Endothelial cell of umbilical vein (primary cell): ENCODE results near the gene IGFBP1. TPM values are rescaled to one million over a fixed set of nuclear protein-coding genes. Genes with fewer than 3 reads are reported as not detected.

Experiments used
- BruUV-seq: library from RNA; stranded (reverse); fragments of 400-500 nt; replicated peaks from 2 replicates; lab custom pipeline; 2021; lab: Mats Ljungman, UMichigan
- CTCF ChIA-PET: fragments of 300-600, 350-600 bp; sonication (Branson Sonifier 250); formaldehyde crosslinking; loops from one replicate; lab custom pipeline; 2021; ENCODE audit warnings: antibody characterized with exemption, inconsistent platforms; lab: Charles Lee
- POLR2A ChIA-PET: fragments of 300-600, 350-600 bp; sonication (Branson Sonifier 250); formaldehyde crosslinking; loops from one replicate; lab custom pipeline; 2021; ENCODE audit warnings: antibody characterized with exemption, inconsistent platforms; lab: Charles Lee
- DNase-seq: peaks from one replicate; pipeline ENCODE4 v3.0.0-alpha.2; 2011; ENCODE audit warnings: low read depth, low spot score
- FAIRE-seq: peaks from 2 replicates; lab custom pipeline; 2011; peaks lifted over from hg19 to GRCh38; lab: Jason Lieb, UNC
- H2AFZ ChIP-seq: 2 replicates; pipeline ENCODE4 v1.6.0; 2012; ENCODE audit warnings: low read depth, low read length, control low read depth, inconsistent platforms
- H3K27ac ChIP-seq: 2 replicates; pipeline ENCODE4 v1.5.1; 2011; ENCODE audit warnings: low read depth, mild to moderate bottlenecking, control low read depth, low read length, moderate library complexity; ENCODE audit not compliant: insufficient read depth
- H3K27me3 ChIP-seq, 2 experiments: 2 replicates each; pipeline versions ENCODE4 v1.6.0 to v1.6.1; 2011; ENCODE audit warnings: low read length in 2 of 2, mixed read lengths in 1 of 2; ENCODE audit not compliant: control insufficient read depth in 2 of 2, insufficient read depth in 2 of 2
- H3K36me3 ChIP-seq, 2 experiments: 2 replicates in 1 of 2; 3 replicates in 1 of 2; pipeline ENCODE4 v1.5.1; 2011; ENCODE audit warnings: low read length in 2 of 2, mild to moderate bottlenecking in 1 of 2, moderate library complexity in 1 of 2; ENCODE audit not compliant: control insufficient read depth in 2 of 2, insufficient read depth in 2 of 2; ENCODE audit errors: extremely low read depth in 1 of 2
- H3K4me1 ChIP-seq: 3 replicates; pipeline ENCODE4 v1.5.1; 2011; ENCODE audit warnings: mild to moderate bottlenecking, low read length; ENCODE audit not compliant: control insufficient read depth, insufficient read depth; ENCODE audit errors: extremely low read depth
- H3K4me2 ChIP-seq: 2 replicates; pipeline ENCODE4 v1.6.1; 2011; ENCODE audit warnings: low read length, control low read depth, mixed read lengths; ENCODE audit not compliant: insufficient read depth
- H3K4me3 ChIP-seq, 3 experiments: fragments of 200-600 bp in 1 of 3; sonication (generic), shearing (Covaris generic) in 1 of 3; replicated peaks in 1 of 3; 2 replicates each; pipeline ENCODE4 v1.5.1; 2011 to 2016; ENCODE audit warnings: control low read depth in 3 of 3, low read length in 3 of 3, mild to moderate bottlenecking in 2 of 3, inconsistent platforms in 1 of 3, low read depth in 1 of 3, moderate library complexity in 1 of 3; ENCODE audit not compliant: insufficient read depth in 1 of 3
- H3K79me2 ChIP-seq: 2 replicates; pipeline ENCODE4 v1.6.0; 2012; ENCODE audit warnings: low read length, inconsistent platforms; ENCODE audit not compliant: control insufficient read depth, insufficient read depth
- H3K9ac ChIP-seq: replicated peaks from 2 replicates; pipeline ENCODE3; 2011; ENCODE audit warnings: low read length, control low read depth; ENCODE audit not compliant: insufficient read depth; ENCODE audit errors: extremely low read depth
- H3K9me1 ChIP-seq: replicated peaks from 3 replicates; pipeline ENCODE4 v1.6.0; 2011; ENCODE audit warnings: mild to moderate bottlenecking, low read length; ENCODE audit not compliant: control insufficient read depth, insufficient read depth; ENCODE audit errors: extremely low read depth
- H3K9me3 ChIP-seq: replicated peaks from 2 replicates; pipeline ENCODE4 v1.5.1; 2012; ENCODE audit warnings: low read length, inconsistent platforms; ENCODE audit not compliant: control insufficient read depth, insufficient read depth
- H4K20me1 ChIP-seq: replicated peaks from 2 replicates; pipeline ENCODE3; 2011; ENCODE audit warnings: mild to moderate bottlenecking, low read length; ENCODE audit not compliant: control insufficient read depth, insufficient read depth; ENCODE audit errors: extremely low read depth
- CTCF ChIP-seq, 2 donors: IDR thresholded peaks; 1 replicate in 1 of 2; 2 replicates in 1 of 2; pipeline ENCODE4 v1.5.1; 2011; ENCODE audit warnings: low read length in 2 of 2, mild to moderate bottlenecking in 2 of 2, moderate library complexity in 2 of 2, control low read depth in 1 of 2, inconsistent platforms in 1 of 2, low read depth in 1 of 2; ENCODE audit not compliant: insufficient read depth in 1 of 2; ENCODE audit errors: extremely low read depth in 1 of 2
- EZH2 ChIP-seq: IDR thresholded peaks from 2 replicates; pipeline ENCODE4 v1.6.1; 2012; ENCODE audit warnings: borderline replicate concordance, low read depth, mild to moderate bottlenecking, moderate library complexity, low read length, inconsistent platforms; ENCODE audit not compliant: severe bottlenecking
- FOS ChIP-seq: IDR thresholded peaks from 2 replicates; pipeline ENCODE4 v1.6.1; 2011; ENCODE audit warnings: mild to moderate bottlenecking, low read length, moderate library complexity, borderline replicate concordance; ENCODE audit not compliant: insufficient read depth
- GATA2 ChIP-seq: IDR thresholded peaks from 2 replicates; pipeline ENCODE4 v1.7.0; 2011; ENCODE audit warnings: low read depth, mild to moderate bottlenecking, moderate library complexity, mixed read lengths, low read length; ENCODE audit not compliant: insufficient read length, insufficient read depth
- JUN ChIP-seq: IDR thresholded peaks from 2 replicates; pipeline ENCODE4 v1.6.1; 2011; ENCODE audit warnings: borderline replicate concordance, low read depth; ENCODE audit not compliant: insufficient read length, insufficient read depth
- MAX ChIP-seq: IDR thresholded peaks from 2 replicates; pipeline ENCODE4 v1.6.1; 2011; ENCODE audit not compliant: insufficient read depth, insufficient read length
- MYC ChIP-seq: IDR thresholded peaks from one replicate; pipeline ENCODE4 v1.6.1; 2011; ENCODE audit warnings: mild to moderate bottlenecking, low read depth, low read length
- POLR2A ChIP-seq: IDR thresholded peaks from 2 replicates; pipeline ENCODE4 v1.6.1; 2012; ENCODE audit warnings: low read depth, mild to moderate bottlenecking, control low read depth, low read length
- POLR2AphosphoS5 ChIP-seq: IDR thresholded peaks from 2 replicates; pipeline ENCODE4 v1.6.1; 2012; ENCODE audit warnings: low read depth, mild to moderate bottlenecking, control low read depth, low read length, moderate library complexity; ENCODE audit not compliant: insufficient read depth
- dilution Hi-C: fragments of 300-500 bp; cut with MboI; formaldehyde crosslinking; loops from one replicate; pipeline ENCODE4 v1.15.0; 2019; ENCODE audit warnings: low sequenced_read_pairs; ENCODE audit not compliant: extremely low pct_ligation_motif_present
- intact Hi-C: fragments of 100-400 bp; cut with micrococcal nuclease; formaldehyde crosslinking; loops from one replicate; pipeline ENCODE4 v1.10.0; 2022
- polyA plus RNA-seq, 4 experiments: library from polyadenylated mRNA; depleted of rRNA in 3 of 4; stranded (reverse) in 3 of 4; unstranded in 1 of 4; fragments of >200 nt; gene quantifications; 2 replicates each; pipeline versions ENCODE4 v1.2.1 to v1.2.3, GENCODE V29; 2011 to 2012; ENCODE audit warnings: missing spikeins in 1 of 4
- total RNA-seq: library from RNA; stranded (reverse); gene quantifications from 2 replicates; pipeline ENCODE4 v1.2.3, GENCODE V29; 2021

The IGFBP1 gene
- total and polyA plus RNA-seq, 2 donors (not counting 3 experiments of a cell fraction or from before 2014, with no cell fraction given), result 0.57 to 4.0 TPM

- CTCF ChIA-PET, result interaction anchor here (1.2 to 3.3 kb wide), 2 partner anchors 8 to 1186 kb away, joined by 4 to 17 read pairs; no protein-coding TSS in a partner anchor
- POLR2A ChIA-PET, result no interaction called here
Measured at GRCh38 chr7:45914911-45915310, 26.6 kb downstream of the IGFBP1 start.

More at GRCh38 chr7:45914911-45915310, 26.6 kb downstream of the IGFBP1 start:
- no TSS peak for BruUV-seq
- Histone ChIP-seq H4K20me1 (no peaks in the 10 kb centered on the region), H3K27ac (no peak overlapping the region), H3K36me3 (no peaks in the 10 kb centered on the region), H2AFZ (no peak overlapping the region), H3K27me3 (peaks cover 12 to 21% of the 10 kb centered on the region in 2 experiments), H3K9me1 (no peaks in the 10 kb centered on the region), H3K79me2 (no peaks in the 10 kb centered on the region), H3K9me3 (no peaks in the 10 kb centered on the region), H3K9ac (no peak overlapping the region), H3K4me3 (no peak overlapping the region), H3K4me1 (peaks cover 1% of the 10 kb centered on the region), H3K4me2 (no peak overlapping the region)
- intact Hi-C loops, result no loop called here
- TF ChIP-seq JUN, result no peak
- no peak for TF ChIP-seq FOS
- TF ChIP-seq CTCF (IDR thresholded peaks at IDR 0.05; ENCODE audit: extremely low read depth in 1 of 2, insufficient read depth in 1 of 2, low read depth in 1 of 2, low read length in 2 of 2), result no peak
- TF ChIP-seq POLR2AphosphoS5, result no peak
- no peak for TF ChIP-seq GATA2
- no peak for TF ChIP-seq POLR2A
- no peak for TF ChIP-seq MYC
- TF ChIP-seq MAX, result no peak
- no peak for TF ChIP-seq EZH2
- DNase-seq, result no peak
- dilution Hi-C loops, result no loop called here
- no peak for FAIRE-seq
